Measurements from ENCODE around the gene PLAC1.

PLAC1 gene

GRCh38 chrX:134570899-134571298 is 87.4 kb downstream of the PLAC1 start:
- no peak for TF ChIP-seq ELF4 (IDR thresholded peaks at IDR 0.05)
- TF ChIP-seq PKNOX1 (IDR thresholded peaks at IDR 0.05), result peak; percentile 26; the same call in 1 of the 2 replicates
- no peak for DNase-seq (ENCODE audit: extremely low spot score)
- CTCF ChIA-PET, result interaction anchor here (0.6 to 1.1 kb wide), 3 partner anchors 8 to 143 kb away, joined by 3 to 5 read pairs (median 3); no protein-coding TSS in a partner anchor
- POLR2A ChIA-PET, result interaction anchor here (1.0 to 1.3 kb wide), 3 partner anchors 12 to 167 kb away, joined by 3 read pairs; no protein-coding TSS in a partner anchor

- TF ChIP-seq SP1 (IDR thresholded peaks at IDR 0.05) (no peak), FOXA1 (IDR thresholded peaks at IDR 0.05) (no peak), BHLHE40 (IDR thresholded peaks at IDR 0.05; ENCODE audit: borderline replicate concordance) (no peak), ARNT (IDR thresholded peaks at IDR 0.05) (no peak), NFRKB (IDR thresholded peaks at IDR 0.05) (no peak), ELF4 (IDR thresholded peaks at IDR 0.05) (no peak), ZNF384 (IDR thresholded peaks at IDR 0.05) (no peak), L3MBTL2 (conservative IDR thresholded peaks at IDR 0.05) (no peak), PKNOX1 (IDR thresholded peaks at IDR 0.05) (no peak), SUZ12 (IDR thresholded peaks at IDR 0.05) (no peak), FOXK2 (IDR thresholded peaks at IDR 0.05) (no peak)
- no peak for DNase-seq (ENCODE audit: extremely low spot score)
- CTCF ChIA-PET, result interaction anchor here (0.6 to 0.9 kb wide), 2 partner anchors 36 to 143 kb away, joined by 3 to 5 read pairs; no protein-coding TSS in a partner anchor
- POLR2A ChIA-PET, result interaction anchor here (0.6 kb wide), 1 partner anchor 28 kb away, joined by 3 read pairs; no protein-coding TSS in a partner anchor
These were observed 87.8 kb downstream of the PLAC1 start for GRCh38 chrX:134570509-134570846.

- POLR2A ChIA-PET, result interaction anchor here (1.3 to 2.1 kb wide), 3 partner anchors 18 to 53 kb away, joined by 3 to 7 read pairs (median 4); no protein-coding TSS in a partner anchor
- DNase-seq (ENCODE audit: extremely low spot score), result no peak
- CTCF ChIA-PET, result no interaction called here
- TF ChIP-seq LEF1 (IDR thresholded peaks at IDR 0.05; ENCODE audit: borderline replicate concordance) (no peak), FOXA1 (IDR thresholded peaks at IDR 0.05) (no peak), ARNT (IDR thresholded peaks at IDR 0.05) (no peak), SUZ12 (IDR thresholded peaks at IDR 0.05) (no peak), FOXM1 (IDR thresholded peaks at IDR 0.05; ENCODE audit: borderline replicate concordance) (no peak), SP1 (IDR thresholded peaks at IDR 0.05) (no peak), PKNOX1 (IDR thresholded peaks at IDR 0.05) (no peak), FOXK2 (IDR thresholded peaks at IDR 0.05) (no peak), HDGF (IDR thresholded peaks at IDR 0.05; ENCODE audit: borderline replicate concordance) (no peak), ZNF384 (IDR thresholded peaks at IDR 0.05) (no peak), ELF4 (IDR thresholded peaks at IDR 0.05) (no peak), TARDBP (IDR thresholded peaks at IDR 0.05) (no peak), BHLHE40 (IDR thresholded peaks at IDR 0.05; ENCODE audit: borderline replicate concordance) (no peak), CTBP1 (IDR thresholded peaks at IDR 0.05; ENCODE audit: borderline replicate concordance) (no peak), L3MBTL2 (conservative IDR thresholded peaks at IDR 0.05) (no peak)
These were observed 89.0 kb downstream of the PLAC1 start for GRCh38 chrX:134569306-134569705.

GRCh38 chrX:134568285-134569016 is 89.8 kb downstream of the PLAC1 start:
- ChIA-PET CTCF (interaction anchor here (1.0 kb wide), 1 partner anchor 159 kb away, joined by 3 read pairs; no protein-coding TSS in a partner anchor), POLR2A (interaction anchor here (1.3 to 2.1 kb wide), 3 partner anchors 17 to 54 kb away, joined by 3 to 7 read pairs (median 4); no protein-coding TSS in a partner anchor)
- DNase-seq (ENCODE audit: extremely low spot score), result no peak
- TF ChIP-seq LEF1 (IDR thresholded peaks at IDR 0.05; ENCODE audit: borderline replicate concordance), result no peak

- POLR2A ChIA-PET, result no interaction called here
- CTCF ChIA-PET, result no interaction called here
- no peak for DNase-seq (ENCODE audit: extremely low spot score)
- TF ChIP-seq HDGF (IDR thresholded peaks at IDR 0.05; ENCODE audit: borderline replicate concordance) (no peak), SP1 (IDR thresholded peaks at IDR 0.05) (no peak), FOXM1 (IDR thresholded peaks at IDR 0.05; ENCODE audit: borderline replicate concordance) (no peak)
These were observed 91.8 kb downstream of the PLAC1 start for GRCh38 chrX:134566506-134566905.

GRCh38 chrX:134562002-134562401 is 96.3 kb downstream of the PLAC1 start:
- TF ChIP-seq SP1 (IDR thresholded peaks at IDR 0.05) (no peak), ZNF384 (IDR thresholded peaks at IDR 0.05) (no peak), NFRKB (IDR thresholded peaks at IDR 0.05) (no peak), PKNOX1 (IDR thresholded peaks at IDR 0.05) (no peak), HDGF (IDR thresholded peaks at IDR 0.05; ENCODE audit: borderline replicate concordance) (no peak), FOXM1 (IDR thresholded peaks at IDR 0.05; ENCODE audit: borderline replicate concordance) (no peak), LEF1 (IDR thresholded peaks at IDR 0.05; ENCODE audit: borderline replicate concordance) (no peak), BHLHE40 (IDR thresholded peaks at IDR 0.05; ENCODE audit: borderline replicate concordance) (no peak), ARNT (IDR thresholded peaks at IDR 0.05) (no peak), TARDBP (IDR thresholded peaks at IDR 0.05) (no peak), ELF4 (IDR thresholded peaks at IDR 0.05) (no peak), FOXA1 (IDR thresholded peaks at IDR 0.05) (no peak)
- CTCF ChIA-PET, result interaction anchor here (0.8 to 0.9 kb wide), 2 partner anchors 9 to 10 kb away, joined by 3 read pairs; no protein-coding TSS in a partner anchor
- POLR2A ChIA-PET, result no interaction called here
- no peak for DNase-seq (ENCODE audit: extremely low spot score)

Measured in HEK293T (cell line).